Memory B cell (primary cell): ENCODE measurements around the gene SLC11A1.
A peak's percentile ranks its signal among the peaks of the same experiment; 100 is the strongest.

Source experiments
- ATAC-seq: fragments of 150-1000 bp; cut with Tn5 transposase; 2 replicates; pipeline ENCODE4 v1.10.0; 2021; ENCODE audit warnings: low read depth, mild to moderate bottlenecking, moderate library complexity
- DNase-seq, 2 donors: peaks; one replicate each; pipeline ENCODE4 v3.0.0; 2022; ENCODE audit warnings: low spot score in 2 of 2
- H3K27ac Mint-ChIP-seq: one replicate; pipeline ENCODE4 v1.8.0; 2022; ENCODE audit warnings: mild to moderate bottlenecking, moderate library complexity, mixed read lengths
- H3K27me3 Mint-ChIP-seq: one replicate; pipeline ENCODE4 v1.8.0; 2022; ENCODE audit warnings: mixed read lengths
- H3K36me3 Mint-ChIP-seq: one replicate; pipeline ENCODE4 v1.8.0; 2022; ENCODE audit warnings: mild to moderate bottlenecking, mixed read lengths
- H3K4me1 Mint-ChIP-seq: one replicate; pipeline ENCODE4 v1.8.0; 2022; ENCODE audit warnings: mixed read lengths
- H3K4me3 Mint-ChIP-seq: one replicate; pipeline ENCODE4 v1.8.0; 2022; ENCODE audit warnings: mild to moderate bottlenecking, moderate library complexity, mixed read lengths
- H3K9me3 Mint-ChIP-seq: one replicate; pipeline ENCODE4 v1.8.0; 2022; ENCODE audit warnings: mixed read lengths

The SLC11A1 gene, protein sequence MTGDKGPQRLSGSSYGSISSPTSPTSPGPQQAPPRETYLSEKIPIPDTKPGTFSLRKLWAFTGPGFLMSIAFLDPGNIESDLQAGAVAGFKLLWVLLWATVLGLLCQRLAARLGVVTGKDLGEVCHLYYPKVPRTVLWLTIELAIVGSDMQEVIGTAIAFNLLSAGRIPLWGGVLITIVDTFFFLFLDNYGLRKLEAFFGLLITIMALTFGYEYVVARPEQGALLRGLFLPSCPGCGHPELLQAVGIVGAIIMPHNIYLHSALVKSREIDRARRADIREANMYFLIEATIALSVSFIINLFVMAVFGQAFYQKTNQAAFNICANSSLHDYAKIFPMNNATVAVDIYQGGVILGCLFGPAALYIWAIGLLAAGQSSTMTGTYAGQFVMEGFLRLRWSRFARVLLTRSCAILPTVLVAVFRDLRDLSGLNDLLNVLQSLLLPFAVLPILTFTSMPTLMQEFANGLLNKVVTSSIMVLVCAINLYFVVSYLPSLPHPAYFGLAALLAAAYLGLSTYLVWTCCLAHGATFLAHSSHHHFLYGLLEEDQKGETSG

DNA sequence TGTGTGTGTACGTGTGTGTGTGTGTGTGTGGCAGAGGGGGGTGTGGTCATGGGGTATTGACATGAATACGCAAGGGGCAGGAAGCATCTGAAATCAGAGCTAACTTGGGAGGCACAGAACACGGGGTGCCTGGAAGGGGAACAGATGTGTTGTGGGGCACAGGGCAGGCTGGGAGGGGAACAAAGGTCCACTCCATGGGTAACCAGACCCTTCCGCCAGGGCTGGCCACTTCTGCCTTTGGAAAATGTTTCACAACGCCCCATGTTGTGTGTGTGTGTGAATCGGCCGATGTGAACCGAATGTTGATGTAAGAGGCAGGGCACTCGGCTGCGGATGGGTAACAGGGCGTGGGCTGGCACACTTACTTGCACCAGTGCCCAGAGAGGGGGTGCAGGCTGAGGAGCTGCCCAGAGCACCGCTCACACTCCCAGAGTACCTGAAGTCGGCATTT lies at the start of gene SLC11A1:
TSS of gene SLC11A1 (plus strand) at position 358 of the 451 bp plus-strand sequence. CDS start 96 bp downstream, outside the sequence.
- Mint-ChIP-seq H3K4me1 (peaks cover 3% of the 10 kb centered on the region), H3K27ac (peak within 1 kb of the TSS; percentile 73)

GRCh38 chr2:218332288-218332687 lies 49.8 kb upstream of the SLC11A1 start:
- DNase-seq (no peak), ATAC-seq (no peak)
- Mint-ChIP-seq H3K9me3 (no peaks in the 10 kb centered on the region), H3K36me3 (no peaks in the 10 kb centered on the region), H3K27me3 (no peaks in the 10 kb centered on the region), H3K4me1 (peaks cover 36% of the 10 kb centered on the region), H3K4me3 (no peak overlapping the region), H3K27ac (no peak overlapping the region)

More for the DNA sequence above, at the start of gene SLC11A1:
- DNase-seq (no peak), ATAC-seq (peak; percentile 47)
- Mint-ChIP-seq H3K4me3 (peak within 1 kb of the TSS; percentile 64), H3K9me3 (no peaks in the 10 kb centered on the region), H3K27me3 (peaks cover 6% of the 10 kb centered on the region), H3K36me3 (no peaks in the 10 kb centered on the region)

GRCh38 chr2:218332920-218333645 lies 49.0 kb upstream of the SLC11A1 start:
- Mint-ChIP-seq H3K27ac (peak overlapping the region; percentile 25), H3K27me3 (no peaks in the 10 kb centered on the region), H3K4me3 (no peak overlapping the region), H3K36me3 (no peaks in the 10 kb centered on the region), H3K9me3 (no peaks in the 10 kb centered on the region), H3K4me1 (peaks cover 36% of the 10 kb centered on the region)
- ATAC-seq (no peak), DNase-seq (no peak)

DNA sequence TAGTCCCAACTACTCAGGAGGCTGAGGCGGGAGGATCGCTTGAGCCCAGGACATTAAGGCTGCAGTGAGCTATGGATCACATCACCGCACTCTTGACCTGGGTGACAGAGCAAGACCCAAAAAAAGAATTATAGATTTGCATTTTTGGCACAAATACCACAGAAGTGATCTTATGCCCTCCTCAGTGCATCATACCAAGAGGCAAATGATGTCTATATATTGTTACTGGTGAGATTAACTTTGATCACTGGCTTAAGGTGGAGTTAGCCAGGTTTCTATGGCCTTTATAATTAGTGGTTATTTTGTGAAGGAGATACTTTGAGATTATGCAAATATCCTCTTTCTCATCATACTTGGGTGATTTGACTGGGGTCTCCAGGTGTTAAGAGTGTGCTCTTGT lies 47.5 kb upstream of the SLC11A1 start:
- H3K9me3 Mint-ChIP-seq = no peaks in the 10 kb centered on the region
- H3K4me1 Mint-ChIP-seq = peaks cover 30% of the 10 kb centered on the region
- DNase-seq (no peak), ATAC-seq (peak; percentile 16)
- H3K4me3 Mint-ChIP-seq = no peak overlapping the region
- H3K27me3 Mint-ChIP-seq = no peaks in the 10 kb centered on the region
- H3K36me3 Mint-ChIP-seq = no peaks in the 10 kb centered on the region
- H3K27ac Mint-ChIP-seq = no peak overlapping the region

DNA sequence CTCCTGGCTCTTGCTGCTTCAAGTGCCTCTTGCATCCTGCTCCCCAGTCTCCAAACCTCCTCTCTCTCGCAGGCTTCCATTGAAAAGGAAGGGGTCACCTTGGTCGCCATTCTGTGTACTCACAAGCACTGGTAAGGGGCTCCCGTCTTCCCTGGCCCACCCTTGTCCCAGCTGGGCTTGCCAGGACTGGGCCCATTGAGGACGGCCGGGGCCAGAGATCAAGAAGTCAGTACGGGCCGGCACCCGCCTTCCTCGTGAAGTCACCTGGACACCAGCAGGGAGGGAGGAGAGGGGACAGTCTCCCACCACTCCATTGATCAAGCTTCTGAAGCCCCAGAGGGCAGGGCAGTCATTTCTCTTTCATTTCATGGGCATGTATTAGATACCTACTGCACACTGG lies 41.4 kb upstream of the SLC11A1 start:
- no peaks in the 10 kb centered on the region for H3K9me3 Mint-ChIP-seq
- ATAC-seq (no peak), DNase-seq (no peak)
- H3K36me3 Mint-ChIP-seq = no peaks in the 10 kb centered on the region
- H3K27me3 Mint-ChIP-seq = no peaks in the 10 kb centered on the region
- no peaks in the 10 kb centered on the region for H3K4me1 Mint-ChIP-seq
- H3K4me3 Mint-ChIP-seq = no peak overlapping the region
- H3K27ac Mint-ChIP-seq = no peak overlapping the region

DNA sequence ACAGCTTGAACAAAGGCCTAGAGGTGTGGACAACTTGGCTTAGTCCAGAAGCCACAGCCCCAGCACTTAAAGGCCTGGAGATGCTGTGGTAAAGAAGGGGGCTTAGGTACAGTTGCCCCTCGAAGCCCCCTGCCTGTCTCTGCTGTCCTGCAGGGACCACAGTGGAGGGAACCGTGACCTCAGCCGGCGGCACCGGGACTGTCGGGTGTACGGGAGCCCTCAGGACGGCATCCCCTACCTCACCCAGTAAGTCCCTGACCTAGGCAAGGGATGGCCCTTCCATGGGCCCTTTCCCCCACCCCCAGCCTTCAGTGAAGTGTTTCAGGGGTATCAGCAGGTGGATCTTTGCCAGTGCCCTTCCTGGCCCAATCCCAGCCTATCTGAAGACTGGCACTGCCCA lies 40.7 kb upstream of the SLC11A1 start:
- no peaks in the 10 kb centered on the region for H3K4me1 Mint-ChIP-seq
- no peak for DNase-seq
- no peaks in the 10 kb centered on the region for H3K36me3 Mint-ChIP-seq
- H3K4me3 Mint-ChIP-seq = no peak overlapping the region
- no peaks in the 10 kb centered on the region for H3K9me3 Mint-ChIP-seq
- H3K27me3 Mint-ChIP-seq = no peaks in the 10 kb centered on the region
- H3K27ac Mint-ChIP-seq = no peak overlapping the region
- ATAC-seq = no peak

- H3K36me3 Mint-ChIP-seq = no peaks in the 10 kb centered on the region
- no peaks in the 10 kb centered on the region for H3K27me3 Mint-ChIP-seq
Measured at GRCh38 chr2:218342837-218343236, 39.2 kb upstream of the SLC11A1 start.

GRCh38 chr2:218343591-218343990 lies 38.5 kb upstream of the SLC11A1 start:
- DNase-seq (no peak), ATAC-seq (no peak)
- Mint-ChIP-seq H3K4me3 (no peak overlapping the region), H3K9me3 (no peaks in the 10 kb centered on the region), H3K4me1 (no peaks in the 10 kb centered on the region), H3K27me3 (no peaks in the 10 kb centered on the region), H3K36me3 (no peaks in the 10 kb centered on the region), H3K27ac (no peak overlapping the region)

More at GRCh38 chr2:218342837-218343236, 39.2 kb upstream of the SLC11A1 start:
- no peak overlapping the region for H3K27ac Mint-ChIP-seq
- ATAC-seq = no peak
- no peak for DNase-seq
- H3K4me3 Mint-ChIP-seq = no peak overlapping the region
- H3K9me3 Mint-ChIP-seq = no peaks in the 10 kb centered on the region
- H3K4me1 Mint-ChIP-seq = no peaks in the 10 kb centered on the region

DNA sequence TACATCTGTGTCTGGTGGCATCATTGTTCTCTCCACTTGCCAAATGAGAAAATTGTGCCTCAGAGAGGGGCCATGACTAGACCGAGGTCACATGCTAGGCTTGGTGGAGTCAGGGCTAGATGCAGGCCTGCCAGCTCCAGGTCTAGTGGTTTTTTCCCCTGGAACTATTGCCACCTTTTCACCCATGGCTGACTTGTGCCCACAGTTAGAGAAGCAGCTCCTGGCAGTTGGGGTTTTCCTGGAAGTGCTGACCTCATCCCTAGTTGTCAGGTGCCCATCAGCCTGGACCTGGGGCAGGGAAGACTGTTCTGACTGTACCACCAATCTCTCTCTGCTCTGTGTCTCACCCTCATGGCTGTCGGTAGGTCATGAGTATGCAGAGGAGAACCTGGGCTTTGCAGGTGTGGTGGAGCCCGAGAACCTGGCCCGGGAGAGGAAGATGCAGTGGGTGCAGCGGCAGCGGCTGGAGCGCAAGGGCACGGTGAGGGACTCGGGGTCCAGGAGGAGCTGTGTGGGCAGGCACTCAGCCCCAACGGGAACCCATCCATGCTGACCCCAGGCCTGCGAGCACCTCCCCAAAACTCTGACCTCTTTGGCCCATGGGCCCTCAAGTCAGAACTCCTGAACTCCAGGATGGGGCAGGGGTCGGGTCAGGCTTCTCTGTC lies 37.9 kb upstream of the SLC11A1 start:
- H3K4me1 Mint-ChIP-seq = no peaks in the 10 kb centered on the region
- ATAC-seq (no peak), DNase-seq (no peak)
- no peak overlapping the region for H3K4me3 Mint-ChIP-seq
- H3K27me3 Mint-ChIP-seq = no peaks in the 10 kb centered on the region
- H3K9me3 Mint-ChIP-seq = no peaks in the 10 kb centered on the region
- H3K27ac Mint-ChIP-seq = no peak overlapping the region
- no peaks in the 10 kb centered on the region for H3K36me3 Mint-ChIP-seq

GRCh38 chr2:218344755-218345417 lies 37.2 kb upstream of the SLC11A1 start:
- H3K4me3 Mint-ChIP-seq = no peak overlapping the region
- no peaks in the 10 kb centered on the region for H3K4me1 Mint-ChIP-seq
- H3K27ac Mint-ChIP-seq = no peak overlapping the region
- no peak for DNase-seq
- no peaks in the 10 kb centered on the region for H3K36me3 Mint-ChIP-seq
- no peak for ATAC-seq
- H3K9me3 Mint-ChIP-seq = no peaks in the 10 kb centered on the region
- no peaks in the 10 kb centered on the region for H3K27me3 Mint-ChIP-seq

DNA sequence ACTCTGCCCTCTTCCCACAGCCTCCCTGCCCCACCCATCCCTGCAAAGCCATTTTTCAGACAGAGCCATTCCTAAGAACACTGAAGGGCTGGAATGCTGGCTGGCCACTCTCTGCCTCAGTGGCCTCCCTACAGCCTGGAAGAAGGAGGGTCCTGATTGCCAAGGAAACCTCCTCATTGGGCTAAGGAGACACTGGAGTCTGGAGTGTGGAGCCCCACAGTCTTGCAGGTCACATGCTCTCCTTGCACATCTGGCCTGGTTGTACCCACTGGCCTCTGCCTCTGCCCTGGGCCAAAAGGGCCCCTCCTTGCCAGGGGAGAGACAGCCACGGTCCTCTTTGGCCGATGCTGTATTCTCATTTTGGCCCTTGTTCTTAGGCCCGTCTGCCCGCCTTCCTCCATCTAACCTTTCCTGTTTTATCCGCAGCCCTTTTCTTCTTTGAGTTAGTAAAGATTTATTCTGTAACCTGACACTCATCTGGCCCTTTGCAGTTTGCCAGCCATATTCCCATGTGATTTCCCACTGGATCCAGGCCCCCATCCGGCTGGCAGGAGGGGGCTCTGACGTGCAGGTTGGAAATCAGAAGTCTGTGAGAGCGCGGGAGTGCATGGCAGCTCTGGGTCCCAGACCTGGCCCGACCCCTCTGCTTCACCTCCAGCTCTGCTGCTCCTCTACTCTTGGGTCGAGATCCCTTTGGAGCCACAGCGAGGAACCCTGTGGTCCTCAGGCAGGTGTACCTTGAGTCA lies 36.4 kb upstream of the SLC11A1 start:
- ATAC-seq = no peak
- Mint-ChIP-seq H3K27me3 (no peaks in the 10 kb centered on the region), H3K36me3 (no peaks in the 10 kb centered on the region)

GRCh38 chr2:218347172-218347571 lies 34.9 kb upstream of the SLC11A1 start:
- ATAC-seq (no peak), DNase-seq (no peak)
- no peaks in the 10 kb centered on the region for H3K27me3 Mint-ChIP-seq
- H3K27ac Mint-ChIP-seq = no peak overlapping the region
- H3K4me1 Mint-ChIP-seq = no peaks in the 10 kb centered on the region
- H3K36me3 Mint-ChIP-seq = no peaks in the 10 kb centered on the region
- peaks cover 4% of the 10 kb centered on the region for H3K9me3 Mint-ChIP-seq
- H3K4me3 Mint-ChIP-seq = no peak overlapping the region

More for the DNA sequence above, 36.4 kb upstream of the SLC11A1 start:
- no peaks in the 10 kb centered on the region for H3K4me1 Mint-ChIP-seq
- no peak for DNase-seq
- no peak overlapping the region for H3K4me3 Mint-ChIP-seq
- H3K9me3 Mint-ChIP-seq = no peaks in the 10 kb centered on the region
- H3K27ac Mint-ChIP-seq = no peak overlapping the region

GRCh38 chr2:218354045-218354444 lies 28.0 kb upstream of the SLC11A1 start:
- H3K27me3 Mint-ChIP-seq = peaks cover 2% of the 10 kb centered on the region
- peaks cover 2% of the 10 kb centered on the region for H3K4me1 Mint-ChIP-seq
- no peak overlapping the region for H3K4me3 Mint-ChIP-seq
- H3K9me3 Mint-ChIP-seq = peaks cover 7% of the 10 kb centered on the region
- H3K36me3 Mint-ChIP-seq = no peaks in the 10 kb centered on the region
- H3K27ac Mint-ChIP-seq = no peak overlapping the region
- ATAC-seq = no peak
- no peak for DNase-seq
